ENCODE results near the gene ZNF670.
"Not testable (repeated sequence)": the region's sequence is repeated elsewhere in the genome, so short reads cannot be mapped to it uniquely, and the experiment has no call there.

Gene ZNF670

GRCh38 chr1:247047260-247047659, 31.4 kb downstream of the ZNF670 start:
- no peak for DNase-seq (ENCODE audit: low spot score)

- DNase-seq (ENCODE audit: low spot score): no peak
Measured at GRCh38 chr1:247043406-247043805, 35.2 kb downstream of the ZNF670 start.

- no peak for DNase-seq (ENCODE audit: low spot score)
Measured at GRCh38 chr1:247037511-247038320, 40.9 kb downstream of the ZNF670 start.

GRCh38 chr1:247032306-247032705, 46.3 kb downstream of the ZNF670 start:
- DNase-seq (ENCODE audit: low spot score): not testable (repeated sequence)

Data from SK-N-DZ (cell line).